Measurements from ENCODE around the gene BLCAP. TPM values are rescaled to one million over a fixed set of nuclear protein-coding genes. Genes with fewer than 3 reads are reported as not detected.

BLCAP gene
- total and polyA plus RNA-seq, 2 donors (not counting 3 experiments of a cell fraction or from before 2014, with no cell fraction given) = 90.3 to 196 TPM

- no peak overlapping the region for H2AFZ ChIP-seq (ENCODE audit: low read depth, low read length)
- H3K36me3 ChIP-seq (ENCODE audit: control insufficient read depth in 2 of 2, extremely low read depth in 1 of 2, insufficient read depth in 2 of 2, low read length in 2 of 2) = no peaks in the 10 kb centered on the region
- intact Hi-C loops (cut with micrococcal nuclease) (no loop called here), dilution Hi-C loops (cut with MboI; ENCODE audit: extremely low pct_ligation_motif_present, low sequenced_read_pairs) (no loop called here)
- DNase-seq (ENCODE audit: low read depth, low spot score) (no peak), FAIRE-seq (no peak)
- no peaks in the 10 kb centered on the region for H3K27me3 ChIP-seq (ENCODE audit: control insufficient read depth in 2 of 2, insufficient read depth in 2 of 2, low read length in 2 of 2)
- no peak for TF ChIP-seq MYC (IDR thresholded peaks at IDR 0.05; ENCODE audit: low read depth, low read length)
- no peak for TF ChIP-seq EZH2 (IDR thresholded peaks at IDR 0.05; ENCODE audit: borderline replicate concordance, low read depth, low read length, severe bottlenecking)
- no peak for TF ChIP-seq GATA2 (IDR thresholded peaks at IDR 0.05; ENCODE audit: insufficient read depth, insufficient read length, low read depth, low read length)
- TF ChIP-seq POLR2A (IDR thresholded peaks at IDR 0.05; ENCODE audit: low read depth, low read length) = no peak
- H3K9me1 ChIP-seq (replicated peaks; ENCODE audit: control insufficient read depth, extremely low read depth, insufficient read depth, low read length) = no peaks in the 10 kb centered on the region
- no TSS peak for BruUV-seq (replicated peaks)
- H4K20me1 ChIP-seq (replicated peaks; ENCODE audit: control insufficient read depth, extremely low read depth, insufficient read depth, low read length) = no peaks in the 10 kb centered on the region
- no peak overlapping the region for H3K9ac ChIP-seq (replicated peaks; ENCODE audit: extremely low read depth, insufficient read depth, low read length)
- H3K4me2 ChIP-seq (ENCODE audit: insufficient read depth, low read length) = no peak overlapping the region
- POLR2A ChIA-PET = no interaction called here
- H3K4me3 ChIP-seq (replicated peaks in 1 of 3; ENCODE audit: insufficient read depth in 1 of 3, low read depth in 1 of 3, low read length in 3 of 3) = no peak overlapping the region
- H3K4me1 ChIP-seq (ENCODE audit: control insufficient read depth, extremely low read depth, insufficient read depth, low read length) = peaks cover 17% of the 10 kb centered on the region
- CTCF ChIA-PET = interaction anchor here (0.8 to 6.8 kb wide), 6 partner anchors 240 to 339 kb away, joined by 3 to 104 read pairs (median 21); no protein-coding TSS in a partner anchor
- H3K27ac ChIP-seq (ENCODE audit: insufficient read depth, low read depth, low read length) = no peak overlapping the region
- H3K79me2 ChIP-seq (ENCODE audit: control insufficient read depth, insufficient read depth, low read length) = no peaks in the 10 kb centered on the region
- no peaks in the 10 kb centered on the region for H3K9me3 ChIP-seq (replicated peaks; ENCODE audit: control insufficient read depth, insufficient read depth, low read length)
Measured at GRCh38 chr20:37535443-37536132, 7.9 kb upstream of the BLCAP start.

GRCh38 chr20:37534401-37535157, 6.9 kb upstream of the BLCAP start:
- Histone ChIP-seq H3K4me2 (ENCODE audit: insufficient read depth, low read length) (no peak overlapping the region), H3K4me1 (ENCODE audit: control insufficient read depth, extremely low read depth, insufficient read depth, low read length) (peaks cover 15% of the 10 kb centered on the region), H4K20me1 (replicated peaks; ENCODE audit: control insufficient read depth, extremely low read depth, insufficient read depth, low read length) (no peaks in the 10 kb centered on the region), H3K9ac (replicated peaks; ENCODE audit: extremely low read depth, insufficient read depth, low read length) (no peak overlapping the region), H3K9me1 (replicated peaks; ENCODE audit: control insufficient read depth, extremely low read depth, insufficient read depth, low read length) (no peaks in the 10 kb centered on the region), H3K27ac (ENCODE audit: insufficient read depth, low read depth, low read length) (no peak overlapping the region), H3K79me2 (ENCODE audit: control insufficient read depth, insufficient read depth, low read length) (no peaks in the 10 kb centered on the region), H3K36me3 (ENCODE audit: control insufficient read depth in 2 of 2, extremely low read depth in 1 of 2, insufficient read depth in 2 of 2, low read length in 2 of 2) (no peaks in the 10 kb centered on the region), H2AFZ (ENCODE audit: low read depth, low read length) (peak overlapping the region; percentile 38), H3K4me3 (replicated peaks in 1 of 3; ENCODE audit: insufficient read depth in 1 of 3, low read depth in 1 of 3, low read length in 3 of 3) (no peak overlapping the region), H3K9me3 (replicated peaks; ENCODE audit: control insufficient read depth, insufficient read depth, low read length) (no peaks in the 10 kb centered on the region), H3K27me3 (ENCODE audit: control insufficient read depth in 2 of 2, insufficient read depth in 2 of 2, low read length in 2 of 2) (no peaks in the 10 kb centered on the region)
- intact Hi-C loops (cut with micrococcal nuclease) (loop anchor here (1.0 to 5.0 kb wide), 5 partner anchors 127 to 339 kb away; no protein-coding TSS in a partner anchor), dilution Hi-C loops (cut with MboI; ENCODE audit: extremely low pct_ligation_motif_present, low sequenced_read_pairs) (no loop called here)
- FAIRE-seq (peak; percentile 84), DNase-seq (ENCODE audit: low read depth, low spot score) (peak; percentile 95)
- CTCF ChIA-PET = interaction anchor here (0.5 to 6.8 kb wide), 19 partner anchors 9 to 585 kb away, joined by 3 to 104 read pairs (median 4); partner anchors contain the start of genes MROH8 and RPN2
- POLR2A ChIA-PET = no interaction called here
- no TSS peak for BruUV-seq (replicated peaks)
- TF ChIP-seq MAX (IDR thresholded peaks at IDR 0.05; ENCODE audit: insufficient read depth, insufficient read length) (no peak), GATA2 (IDR thresholded peaks at IDR 0.05; ENCODE audit: insufficient read depth, insufficient read length, low read depth, low read length) (no peak), JUN (IDR thresholded peaks at IDR 0.05; ENCODE audit: borderline replicate concordance, insufficient read depth, insufficient read length, low read depth) (no peak), MYC (IDR thresholded peaks at IDR 0.05; ENCODE audit: low read depth, low read length) (no peak), EZH2 (IDR thresholded peaks at IDR 0.05; ENCODE audit: borderline replicate concordance, low read depth, low read length, severe bottlenecking) (no peak), CTCF (IDR thresholded peaks at IDR 0.05; ENCODE audit: extremely low read depth in 1 of 2, insufficient read depth in 1 of 2, low read depth in 1 of 2, low read length in 2 of 2) (peak; percentile 66 to 77), POLR2AphosphoS5 (IDR thresholded peaks at IDR 0.05; ENCODE audit: insufficient read depth, low read depth, low read length) (no peak)
